C4-2B (cell line): ENCODE measurements around the gene CFAP45.

Source experiments
- ZFX ChIP-seq: fragments of 450-650 bp; IDR thresholded peaks from 2 replicates; pipeline ENCODE4 v1.6.1; 2017
- TF ChIP-seq, protein P1 (sequence below): fragments of 450-650 bp; conservative IDR thresholded peaks from 2 replicates; pipeline ENCODE4 v1.5.1; 2017; ENCODE audit warnings: mild to moderate bottlenecking

DNA sequence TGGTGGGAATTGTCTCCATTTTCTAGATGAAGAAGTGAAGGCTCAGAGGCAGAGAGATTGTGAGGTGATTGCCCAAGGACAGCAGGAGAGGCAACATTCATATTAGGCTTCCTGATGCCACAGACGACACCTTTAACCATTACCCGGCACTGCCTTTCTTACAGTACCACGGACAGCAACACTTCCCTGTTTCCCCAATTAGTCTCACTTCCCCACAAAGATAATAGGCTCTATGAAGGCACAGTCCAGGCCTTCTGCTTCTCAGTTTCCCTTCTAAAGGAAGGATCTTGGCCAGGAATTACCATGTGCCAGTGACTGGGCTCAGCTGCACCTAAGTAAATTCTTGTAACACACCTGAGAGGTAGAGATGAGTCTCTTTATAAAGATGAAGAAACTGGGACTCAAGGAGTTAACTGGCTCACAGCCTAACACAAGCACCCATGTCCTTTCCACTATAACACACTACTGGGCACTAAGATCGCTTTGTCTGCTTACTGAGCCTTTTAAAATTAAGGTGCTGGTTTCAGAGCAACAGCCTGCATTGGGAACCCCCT, 35.8 kb upstream of the CFAP45 start:
- TF ChIP-seq, protein P1, sequence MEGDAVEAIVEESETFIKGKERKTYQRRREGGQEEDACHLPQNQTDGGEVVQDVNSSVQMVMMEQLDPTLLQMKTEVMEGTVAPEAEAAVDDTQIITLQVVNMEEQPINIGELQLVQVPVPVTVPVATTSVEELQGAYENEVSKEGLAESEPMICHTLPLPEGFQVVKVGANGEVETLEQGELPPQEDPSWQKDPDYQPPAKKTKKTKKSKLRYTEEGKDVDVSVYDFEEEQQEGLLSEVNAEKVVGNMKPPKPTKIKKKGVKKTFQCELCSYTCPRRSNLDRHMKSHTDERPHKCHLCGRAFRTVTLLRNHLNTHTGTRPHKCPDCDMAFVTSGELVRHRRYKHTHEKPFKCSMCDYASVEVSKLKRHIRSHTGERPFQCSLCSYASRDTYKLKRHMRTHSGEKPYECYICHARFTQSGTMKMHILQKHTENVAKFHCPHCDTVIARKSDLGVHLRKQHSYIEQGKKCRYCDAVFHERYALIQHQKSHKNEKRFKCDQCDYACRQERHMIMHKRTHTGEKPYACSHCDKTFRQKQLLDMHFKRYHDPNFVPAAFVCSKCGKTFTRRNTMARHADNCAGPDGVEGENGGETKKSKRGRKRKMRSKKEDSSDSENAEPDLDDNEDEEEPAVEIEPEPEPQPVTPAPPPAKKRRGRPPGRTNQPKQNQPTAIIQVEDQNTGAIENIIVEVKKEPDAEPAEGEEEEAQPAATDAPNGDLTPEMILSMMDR, result no peak
- TF ChIP-seq ZFX, result no peak
